ENCODE results near the gene SSTR5.

DNA sequence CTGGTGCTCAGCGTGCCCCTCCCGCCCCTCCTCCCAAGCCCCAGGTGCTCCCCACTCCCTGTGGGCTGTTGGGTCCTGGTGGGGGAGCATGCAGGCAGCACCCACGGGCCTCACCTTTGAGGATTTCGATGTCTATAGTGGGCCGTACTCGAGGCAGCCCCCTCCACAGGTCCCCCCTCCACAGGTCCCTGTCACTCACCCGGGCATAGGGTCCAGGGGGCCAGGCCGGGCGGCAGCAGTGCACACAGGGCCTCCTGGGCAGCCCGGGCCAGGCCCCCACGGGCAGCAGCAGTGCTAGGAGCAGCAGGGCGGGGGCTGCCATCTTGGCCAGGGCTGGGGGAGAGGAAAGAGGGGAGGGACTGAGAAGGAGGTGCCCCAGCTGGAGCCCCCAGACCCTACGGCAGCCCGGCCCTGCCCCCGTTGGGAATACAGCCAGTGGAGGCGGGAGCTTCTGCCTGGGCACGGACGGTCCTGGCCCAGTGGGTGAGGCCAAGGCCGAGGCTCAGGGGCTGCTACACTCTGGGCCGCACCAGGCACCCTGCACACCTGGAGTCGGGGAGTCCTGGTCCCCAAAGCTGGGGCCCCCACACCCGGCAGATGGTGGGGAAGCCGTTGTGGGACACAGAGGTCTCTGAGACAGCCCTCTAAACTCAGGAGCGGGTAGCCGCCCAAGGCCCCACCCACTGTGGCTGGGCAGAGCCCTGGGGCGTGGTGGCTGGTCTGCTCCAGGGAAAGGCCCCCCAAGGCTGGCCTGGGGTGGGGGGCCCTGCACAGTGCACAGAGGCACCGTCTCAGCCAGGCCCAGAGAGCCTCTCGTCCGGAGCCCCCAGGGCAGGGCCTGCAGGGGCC is 22.3 kb downstream of the SSTR5 start:
- TF ChIP-seq CTCF (IDR thresholded peaks at IDR 0.05; ENCODE audit: borderline replicate concordance, extremely low read depth, low read length, poor library complexity, severe bottlenecking) = no peak
- TF ChIP-seq EZH2 (IDR thresholded peaks at IDR 0.05; ENCODE audit: borderline replicate concordance, low read depth, low read length, severe bottlenecking) = no peak

Data from DND-41 (cell line).